Measurements from ENCODE around the gene LRP2BP.

DNA sequence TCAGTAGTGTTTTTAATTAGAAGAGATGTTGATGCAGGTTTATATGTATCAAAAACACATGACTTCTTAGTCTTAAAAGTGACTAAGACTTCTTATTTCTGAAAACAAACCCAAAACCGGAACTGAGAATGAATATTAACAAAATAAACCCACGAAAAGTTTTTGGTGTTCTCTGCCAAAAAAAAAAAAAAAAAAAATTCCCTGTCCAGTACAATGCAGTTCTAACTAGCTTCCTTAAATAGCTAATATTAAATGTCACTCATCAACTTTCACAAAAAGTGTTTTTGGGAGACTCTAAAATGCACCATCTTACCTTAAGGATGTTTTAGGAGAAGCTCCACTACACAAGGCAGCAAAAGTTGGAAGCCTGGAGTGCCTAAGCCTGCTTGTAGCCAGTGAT lies 2.9 kb upstream of the LRP2BP start:
- TF ChIP-seq RAD21 (conservative IDR thresholded peaks at IDR 0.05) (no peak), EP300 (conservative IDR thresholded peaks at IDR 0.05; ENCODE audit: poor library complexity, severe bottlenecking) (no peak), CTCF (IDR thresholded peaks at IDR 0.05; ENCODE audit: poor library complexity, severe bottlenecking) (no peak), MXI1 (conservative IDR thresholded peaks at IDR 0.05; ENCODE audit: poor library complexity, severe bottlenecking) (no peak), POLR2AphosphoS5 (IDR thresholded peaks at IDR 0.05) (no peak)

All from neural cell (in vitro differentiated cells).